GM12878 (cell line): ENCODE results near the gene CNOT3. TPM values are rescaled to one million over a fixed set of nuclear protein-coding genes. Genes with fewer than 3 reads are reported as not detected.
A peak's percentile ranks its signal among the peaks of the same experiment; 100 is the strongest.

Experiments used
- BACH1 ChIP-seq: fragments of 450-650 bp; IDR thresholded peaks from 2 replicates; pipeline ENCODE4 v1.6.1; 2017; ENCODE audit warnings: mild to moderate bottlenecking, borderline replicate concordance
- CBFB ChIP-seq: IDR thresholded peaks from 2 replicates; pipeline ENCODE4 v1.6.1; 2016; ENCODE audit warnings: antibody characterized with exemption, low read depth
- GABPA ChIP-seq: IDR thresholded peaks from 2 replicates; pipeline ENCODE4 v1.6.1; 2014; ENCODE audit warnings: antibody characterized with exemption, low read depth, mild to moderate bottlenecking, inconsistent platforms
- HDGF ChIP-seq: fragments of 450-650 bp; IDR thresholded peaks from 2 replicates; pipeline ENCODE4 v1.6.1; 2016; ENCODE audit warnings: antibody characterized with exemption
- IRF3 ChIP-seq: fragments of 450-650 bp; IDR thresholded peaks from 2 replicates; pipeline ENCODE4 v1.6.1; 2014; ENCODE audit warnings: mild to moderate bottlenecking
- MXI1 ChIP-seq: fragments of 150-350 bp; IDR thresholded peaks from 2 replicates; pipeline ENCODE4 v1.6.1; 2011; ENCODE audit warnings: low read depth, mild to moderate bottlenecking, inconsistent platforms, low read length, improper control_type of control experiment
- MYB ChIP-seq: fragments of 150-350 bp; IDR thresholded peaks from 2 replicates; pipeline ENCODE4 v1.6.1; 2014; ENCODE audit warnings: mild to moderate bottlenecking, low read depth, low read length, borderline replicate concordance
- NFYB ChIP-seq: IDR thresholded peaks from 2 replicates; pipeline ENCODE4 v1.6.1; 2011; ENCODE audit warnings: low read depth, mild to moderate bottlenecking, low read length, improper control_type of control experiment, moderate library complexity; ENCODE audit not compliant: insufficient read depth
- POLR2AphosphoS5 ChIP-seq: IDR thresholded peaks from 2 replicates; pipeline ENCODE4 v1.6.1; 2011; ENCODE audit warnings: mild to moderate bottlenecking, low read length, inconsistent platforms
- POU2F2 ChIP-seq: IDR thresholded peaks from 3 replicates; pipeline ENCODE4 v1.6.1; 2011; ENCODE audit warnings: low read depth, mild to moderate bottlenecking, low read length, borderline replicate concordance
- RAD21 ChIP-seq: IDR thresholded peaks from 2 replicates; pipeline ENCODE4 v1.6.1; 2011; ENCODE audit warnings: mild to moderate bottlenecking, low read depth, low read length, moderate library complexity; ENCODE audit not compliant: insufficient read depth
- RELB ChIP-seq: fragments of 450-650 bp; IDR thresholded peaks from 2 replicates; pipeline ENCODE4 v1.6.1; 2017; ENCODE audit warnings: low read depth, mild to moderate bottlenecking, moderate library complexity
- SP1 ChIP-seq: IDR thresholded peaks from one replicate; pipeline ENCODE4 v1.6.1; 2011; ENCODE audit warnings: low read depth, low read length
- SREBF2 ChIP-seq: IDR thresholded peaks from 2 replicates; pipeline ENCODE4 v1.6.1; 2012; ENCODE audit warnings: mild to moderate bottlenecking, low read length
- TCF7 ChIP-seq: IDR thresholded peaks from 2 replicates; pipeline ENCODE4 v1.6.1; 2014; ENCODE audit warnings: antibody characterized with exemption, borderline replicate concordance
- polyA plus RNA-seq, 11 experiments: library from polyadenylated mRNA; depleted of rRNA in 4 of 11; unstranded in 6 of 11; stranded (reverse) in 5 of 11; fragments of >200 nt; fragmentation: Nextera tagmentation in 4 of 11; fragmentation: Illumina TruSeq in 1 of 11; extraction: Ambion mirVana in 4 of 11; extraction: Trizol in 1 of 11; gene quantifications; 1 replicate in 1 of 11; 2 replicates in 10 of 11; pipeline versions ENCODE4 v1.2.1 to v1.2.3, GENCODE V29; 2011 to 2016; ENCODE audit warnings: inconsistent platforms in 2 of 11, missing spikeins in 2 of 11, low read depth in 1 of 11
- total RNA-seq, 4 experiments: library from RNA; depleted of rRNA in 3 of 4; stranded (reverse); fragments of >200 nt in 3 of 4; fragmentation: Illumina TruSeq in 1 of 4; extraction: Trizol in 1 of 4; gene quantifications; 2 replicates each; pipeline versions ENCODE4 v1.2.1 to v1.2.3, GENCODE V29; 2013 to 2021
- TF ChIP-seq, protein P1 (sequence below): IDR thresholded peaks from 2 replicates; pipeline ENCODE4 v1.6.1; 2012; ENCODE audit warnings: low read depth, low read length, improper control_type of control experiment
- TF ChIP-seq, protein P2 (sequence below): fragments of 450-650 bp; IDR thresholded peaks from 2 replicates; pipeline ENCODE4 v1.6.1; 2016; ENCODE audit warnings: mild to moderate bottlenecking
- TF ChIP-seq, protein P3 (sequence below): fragments of 150-350 bp; IDR thresholded peaks from 2 replicates; pipeline ENCODE4 v1.6.1; 2016; ENCODE audit warnings: low read depth, low read length
- TF ChIP-seq, protein P4 (sequence below): IDR thresholded peaks from 2 replicates; pipeline ENCODE4 v1.6.1; 2011; ENCODE audit warnings: mild to moderate bottlenecking, low read depth, low read length, moderate library complexity; ENCODE audit not compliant: insufficient replicate concordance

The CNOT3 gene
- total and polyA plus RNA-seq, 10 of the 15 experiments (the other 5 are each of a cell fraction or from before 2014, with no cell fraction given) = 0.14 to 45.1 (median 14.0) TPM

GRCh38 chr19:54136864-54137698, 481 bp upstream of the CNOT3 start (continued):
- TF ChIP-seq MYB (no peak), RELB (peak; percentile 37; the same call in 1 of the 2 replicates), RAD21 (no peak), SREBF2 (no peak), CBFB (no peak), POLR2AphosphoS5 (peak; percentile 80), GABPA (no peak), BACH1 (0 out of 2 replicates have a peak, but pooled peaks have one; percentile 12), SP1 (peak; percentile 98), TCF7 (no peak), POU2F2 (peak; percentile 47; the same call in 1 of the 3 replicates), IRF3 (peak; percentile 99), NFYB (peak; percentile 93), HDGF (peak; percentile 97), MXI1 (peak; percentile 26; the same call in 1 of the 2 replicates)
- TF ChIP-seq, protein P1, sequence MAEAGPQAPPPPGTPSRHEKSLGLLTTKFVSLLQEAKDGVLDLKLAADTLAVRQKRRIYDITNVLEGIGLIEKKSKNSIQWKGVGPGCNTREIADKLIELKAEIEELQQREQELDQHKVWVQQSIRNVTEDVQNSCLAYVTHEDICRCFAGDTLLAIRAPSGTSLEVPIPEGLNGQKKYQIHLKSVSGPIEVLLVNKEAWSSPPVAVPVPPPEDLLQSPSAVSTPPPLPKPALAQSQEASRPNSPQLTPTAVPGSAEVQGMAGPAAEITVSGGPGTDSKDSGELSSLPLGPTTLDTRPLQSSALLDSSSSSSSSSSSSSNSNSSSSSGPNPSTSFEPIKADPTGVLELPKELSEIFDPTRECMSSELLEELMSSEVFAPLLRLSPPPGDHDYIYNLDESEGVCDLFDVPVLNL = peak; percentile 81
- TF ChIP-seq, protein P2, sequence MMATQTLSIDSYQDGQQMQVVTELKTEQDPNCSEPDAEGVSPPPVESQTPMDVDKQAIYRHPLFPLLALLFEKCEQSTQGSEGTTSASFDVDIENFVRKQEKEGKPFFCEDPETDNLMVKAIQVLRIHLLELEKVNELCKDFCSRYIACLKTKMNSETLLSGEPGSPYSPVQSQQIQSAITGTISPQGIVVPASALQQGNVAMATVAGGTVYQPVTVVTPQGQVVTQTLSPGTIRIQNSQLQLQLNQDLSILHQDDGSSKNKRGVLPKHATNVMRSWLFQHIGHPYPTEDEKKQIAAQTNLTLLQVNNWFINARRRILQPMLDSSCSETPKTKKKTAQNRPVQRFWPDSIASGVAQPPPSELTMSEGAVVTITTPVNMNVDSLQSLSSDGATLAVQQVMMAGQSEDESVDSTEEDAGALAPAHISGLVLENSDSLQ = peak; percentile 99
- TF ChIP-seq, protein P3, sequence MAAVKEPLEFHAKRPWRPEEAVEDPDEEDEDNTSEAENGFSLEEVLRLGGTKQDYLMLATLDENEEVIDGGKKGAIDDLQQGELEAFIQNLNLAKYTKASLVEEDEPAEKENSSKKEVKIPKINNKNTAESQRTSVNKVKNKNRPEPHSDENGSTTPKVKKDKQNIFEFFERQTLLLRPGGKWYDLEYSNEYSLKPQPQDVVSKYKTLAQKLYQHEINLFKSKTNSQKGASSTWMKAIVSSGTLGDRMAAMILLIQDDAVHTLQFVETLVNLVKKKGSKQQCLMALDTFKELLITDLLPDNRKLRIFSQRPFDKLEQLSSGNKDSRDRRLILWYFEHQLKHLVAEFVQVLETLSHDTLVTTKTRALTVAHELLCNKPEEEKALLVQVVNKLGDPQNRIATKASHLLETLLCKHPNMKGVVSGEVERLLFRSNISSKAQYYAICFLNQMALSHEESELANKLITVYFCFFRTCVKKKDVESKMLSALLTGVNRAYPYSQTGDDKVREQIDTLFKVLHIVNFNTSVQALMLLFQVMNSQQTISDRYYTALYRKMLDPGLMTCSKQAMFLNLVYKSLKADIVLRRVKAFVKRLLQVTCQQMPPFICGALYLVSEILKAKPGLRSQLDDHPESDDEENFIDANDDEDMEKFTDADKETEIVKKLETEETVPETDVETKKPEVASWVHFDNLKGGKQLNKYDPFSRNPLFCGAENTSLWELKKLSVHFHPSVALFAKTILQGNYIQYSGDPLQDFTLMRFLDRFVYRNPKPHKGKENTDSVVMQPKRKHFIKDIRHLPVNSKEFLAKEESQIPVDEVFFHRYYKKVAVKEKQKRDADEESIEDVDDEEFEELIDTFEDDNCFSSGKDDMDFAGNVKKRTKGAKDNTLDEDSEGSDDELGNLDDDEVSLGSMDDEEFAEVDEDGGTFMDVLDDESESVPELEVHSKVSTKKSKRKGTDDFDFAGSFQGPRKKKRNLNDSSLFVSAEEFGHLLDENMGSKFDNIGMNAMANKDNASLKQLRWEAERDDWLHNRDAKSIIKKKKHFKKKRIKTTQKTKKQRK = peak; percentile 94
- TF ChIP-seq, protein P4, sequence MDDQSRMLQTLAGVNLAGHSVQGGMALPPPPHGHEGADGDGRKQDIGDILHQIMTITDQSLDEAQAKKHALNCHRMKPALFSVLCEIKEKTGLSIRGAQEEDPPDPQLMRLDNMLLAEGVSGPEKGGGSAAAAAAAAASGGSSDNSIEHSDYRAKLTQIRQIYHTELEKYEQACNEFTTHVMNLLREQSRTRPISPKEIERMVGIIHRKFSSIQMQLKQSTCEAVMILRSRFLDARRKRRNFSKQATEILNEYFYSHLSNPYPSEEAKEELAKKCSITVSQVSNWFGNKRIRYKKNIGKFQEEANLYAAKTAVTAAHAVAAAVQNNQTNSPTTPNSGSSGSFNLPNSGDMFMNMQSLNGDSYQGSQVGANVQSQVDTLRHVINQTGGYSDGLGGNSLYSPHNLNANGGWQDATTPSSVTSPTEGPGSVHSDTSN = peak; percentile 95
